ENCODE data around the gene HPCA. TPM values are rescaled to one million over a fixed set of nuclear protein-coding genes. Genes with fewer than 3 reads are reported as not detected.

The HPCA gene
- total and polyA plus RNA-seq, 2 of the 13 experiments (the other 11 are each of a cell fraction or from before 2014, with no cell fraction given) = not detected

DNA sequence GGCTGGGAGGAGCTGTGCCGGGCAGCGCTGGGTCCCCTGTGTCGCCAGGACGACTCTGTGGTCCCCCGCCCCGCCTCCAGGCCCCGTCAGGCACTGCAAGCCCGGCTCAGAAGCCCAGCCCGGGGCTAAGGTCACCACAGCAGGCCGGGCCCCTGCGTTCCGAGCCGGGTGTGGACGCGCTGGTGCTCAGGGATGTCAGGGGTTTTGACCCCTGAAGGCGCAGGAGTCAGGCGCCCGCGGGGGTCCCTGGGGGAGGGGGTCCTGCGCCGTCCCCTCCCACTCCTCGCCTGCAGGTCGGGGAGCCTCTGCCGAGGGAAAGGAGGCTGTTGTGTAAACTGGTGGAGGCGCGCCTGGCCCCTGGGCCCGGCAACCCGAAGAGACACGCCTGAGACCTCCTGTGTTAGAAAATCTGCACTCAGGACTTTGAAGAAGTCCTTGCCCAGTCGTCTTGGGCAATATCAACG lies 38.6 kb downstream of the HPCA start (continued):
- TF ChIP-seq AFF4 (CRISPR knock-in tag; IDR thresholded peaks at IDR 0.05) = no peak
- no peak for TF ChIP-seq LCORL (IDR thresholded peaks at IDR 0.05)
- 0 out of 2 replicates have a peak, but pooled peaks have one; percentile 5 for TF ChIP-seq LCORL (CRISPR knock-in tag; IDR thresholded peaks at IDR 0.05)
- TF ChIP-seq SUZ12 (IDR thresholded peaks at IDR 0.05; ENCODE audit: low read depth, low read length) = no peak
- no peak for TF ChIP-seq ZNF274 (CRISPR knock-in tag; IDR thresholded peaks at IDR 0.05)
- peak; percentile 58; the same call in 1 of the 2 replicates for TF ChIP-seq HDAC1 (CRISPR knock-in tag; IDR thresholded peaks at IDR 0.05)
- no peak for TF ChIP-seq NFAT5 (CRISPR knock-in tag; IDR thresholded peaks at IDR 0.05)
- TF ChIP-seq CTCF (CRISPR knock-in tag; IDR thresholded peaks at IDR 0.05) = peak; percentile 55
- no peak for TF ChIP-seq SIN3B (IDR thresholded peaks at IDR 0.05; ENCODE audit: low read length)
- no peak for TF ChIP-seq MED8 (CRISPR knock-in tag; IDR thresholded peaks at IDR 0.05; ENCODE audit: insufficient replicate concordance)
- peak; percentile 33; the same call in 1 of the 2 replicates for TF ChIP-seq ZFY (CRISPR knock-in tag; IDR thresholded peaks at IDR 0.05)
- TF ChIP-seq ZNF501 (CRISPR knock-in tag; IDR thresholded peaks at IDR 0.05) = 0 out of 2 replicates have a peak, but pooled peaks have one; percentile 34
- TF ChIP-seq ZNF746 (CRISPR knock-in tag; IDR thresholded peaks at IDR 0.05) = 0 out of 2 replicates have a peak, but pooled peaks have one; percentile 28
- TF ChIP-seq ZNF7 (CRISPR knock-in tag; IDR thresholded peaks at IDR 0.05) = no peak
- TF ChIP-seq ZNF512B (CRISPR knock-in tag; IDR thresholded peaks at IDR 0.05; ENCODE audit: borderline replicate concordance) = 0 out of 2 replicates have a peak, but pooled peaks have one; percentile 43
